T-helper 1 cell (primary cell): ENCODE measurements around the gene AXIN1.

Experiments used
- DNase-seq, 5 donors: peaks; one replicate each; pipeline ENCODE4 v3.0.0-alpha.2; 2012 to 2020

AXIN1 gene

GRCh38 chr16:325375-326145, 27.0 kb downstream of the AXIN1 start:
- DNase-seq: no peak

GRCh38 chr16:324451-325334, 27.8 kb downstream of the AXIN1 start:
- peak; percentile 61 to 73 (median 71) for DNase-seq

GRCh38 chr16:324201-324450, 28.4 kb downstream of the AXIN1 start:
- DNase-seq: no peak

- no peak for DNase-seq
Measured at GRCh38 chr16:322476-323143, 29.9 kb downstream of the AXIN1 start.

GRCh38 chr16:321532-321931, 31.0 kb downstream of the AXIN1 start:
- no peak for DNase-seq

- DNase-seq: no peak
Measured at GRCh38 chr16:320206-320605, 32.3 kb downstream of the AXIN1 start.

- no peak for DNase-seq
Measured at GRCh38 chr16:318628-319027, 33.9 kb downstream of the AXIN1 start.

- no peak for DNase-seq
Measured at GRCh38 chr16:317583-317982, 34.9 kb downstream of the AXIN1 start.

GRCh38 chr16:316741-317464, 35.6 kb downstream of the AXIN1 start:
- no peak for DNase-seq

- no peak for DNase-seq
Measured at GRCh38 chr16:314795-315299, 37.7 kb downstream of the AXIN1 start.

- DNase-seq: no peak
Measured at GRCh38 chr16:314351-314750, 38.2 kb downstream of the AXIN1 start.

- no peak for DNase-seq
Measured at GRCh38 chr16:311725-312124, 40.8 kb downstream of the AXIN1 start.

GRCh38 chr16:309476-309875, 43.0 kb downstream of the AXIN1 start:
- DNase-seq: no peak

GRCh38 chr16:307691-308312, 44.7 kb downstream of the AXIN1 start:
- no peak for DNase-seq

GRCh38 chr16:306911-307370, 45.6 kb downstream of the AXIN1 start:
- no peak for DNase-seq

GRCh38 chr16:305916-306626, 46.5 kb downstream of the AXIN1 start:
- no peak for DNase-seq

GRCh38 chr16:303760-304505, 48.6 kb downstream of the AXIN1 start:
- DNase-seq: no peak

GRCh38 chr16:301950-302349, 50.6 kb downstream of the AXIN1 start:
- no peak for DNase-seq

GRCh38 chr16:301235-301634, 51.3 kb downstream of the AXIN1 start:
- no peak for DNase-seq

GRCh38 chr16:297832-298231, 54.7 kb downstream of the AXIN1 start:
- no peak for DNase-seq
